Measurements from ENCODE around the gene DPP6. TPM values are rescaled to one million over a fixed set of nuclear protein-coding genes. Genes with fewer than 3 reads are reported as not detected.

The DPP6 gene
- polyA plus RNA-seq, 1 of the 3 experiments (the other 2 are of a cell fraction), result not detected

DNA sequence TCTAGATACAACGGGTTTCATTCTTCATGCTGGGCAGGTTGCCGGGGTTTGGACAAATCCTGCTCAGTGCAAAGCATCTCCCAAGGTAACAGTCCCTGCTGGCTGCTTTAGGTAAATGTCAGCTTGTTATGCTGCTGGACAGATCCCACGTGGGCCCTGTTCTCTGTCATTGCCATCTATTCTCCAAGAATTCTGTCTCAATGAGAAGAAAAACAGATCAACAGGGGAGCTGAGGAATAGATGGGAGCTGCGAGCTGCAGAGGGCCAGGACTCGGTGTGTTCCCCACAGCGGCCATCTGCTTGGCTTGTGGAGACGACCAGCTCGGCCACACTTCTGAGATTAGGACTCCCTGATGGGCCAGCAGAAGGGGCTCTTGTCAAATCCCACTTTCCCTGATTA, 235.2 kb downstream of the DPP6 start:
- DNase-seq, result no peak
- ChIA-PET CTCF (interaction anchor here (0.9 to 1.8 kb wide), 3 partner anchors 12 to 217 kb away, joined by 4 to 5 read pairs (median 4); no protein-coding TSS in a partner anchor), POLR2A (no interaction called here)
- Histone ChIP-seq H3K4me3 (ENCODE audit: low read depth in 2 of 2, low read length in 1 of 2) (no peak overlapping the region), H3K27ac (ENCODE audit: low read depth in 2 of 2, low read length in 1 of 2) (no peak overlapping the region), H3K79me2 (ENCODE audit: insufficient read depth) (no peaks in the 10 kb centered on the region), H3K9ac (no peak overlapping the region), H3K27me3 (ENCODE audit: insufficient read depth) (no peaks in the 10 kb centered on the region), H3F3A (replicated peaks; ENCODE audit: insufficient read depth) (no peaks in the 10 kb centered on the region), H4K20me1 (ENCODE audit: insufficient read depth) (no peaks in the 10 kb centered on the region), H3K9me3 (peaks cover 2% of the 10 kb centered on the region), H3K4me2 (no peak overlapping the region), H2AFZ (ENCODE audit: low read depth) (no peak overlapping the region), H3K36me3 (replicated peaks in 1 of 2; ENCODE audit: control insufficient read depth in 1 of 2, insufficient read depth in 2 of 2, low read length in 1 of 2) (no peaks in the 10 kb centered on the region), H3K4me1 (ENCODE audit: control insufficient read depth in 1 of 2, insufficient read depth in 2 of 2, low read depth in 1 of 2, low read length in 1 of 2) (no peaks in the 10 kb centered on the region), H3K9me2 (no peaks in the 10 kb centered on the region)
- TF ChIP-seq TAF1 (IDR thresholded peaks at IDR 0.05; ENCODE audit: borderline replicate concordance, low read depth, low read length) (no peak), POLR2AphosphoS5 (IDR thresholded peaks at IDR 0.05; ENCODE audit: low read depth, low read length) (no peak), NFIC (IDR thresholded peaks at IDR 0.05; ENCODE audit: borderline replicate concordance) (no peak), GABPA (IDR thresholded peaks at IDR 0.05; ENCODE audit: low read depth) (no peak), RCOR1 (IDR thresholded peaks at IDR 0.05; ENCODE audit: low read length) (no peak), NRF1 (IDR thresholded peaks at IDR 0.05; ENCODE audit: low read depth, low read length) (no peak), TCF12 (IDR thresholded peaks at IDR 0.05) (no peak), EP300 (IDR thresholded peaks at IDR 0.05; ENCODE audit: borderline replicate concordance in 1 of 2, low read depth in 1 of 2, low read length in 1 of 2) (no peak), ELF1 (IDR thresholded peaks at IDR 0.05) (no peak), FOXM1 (IDR thresholded peaks at IDR 0.05; ENCODE audit: low read depth) (no peak), EZH2phosphoT487 (IDR thresholded peaks at IDR 0.05; ENCODE audit: borderline replicate concordance, low read depth) (no peak)
- TF ChIP-seq, protein P1, sequence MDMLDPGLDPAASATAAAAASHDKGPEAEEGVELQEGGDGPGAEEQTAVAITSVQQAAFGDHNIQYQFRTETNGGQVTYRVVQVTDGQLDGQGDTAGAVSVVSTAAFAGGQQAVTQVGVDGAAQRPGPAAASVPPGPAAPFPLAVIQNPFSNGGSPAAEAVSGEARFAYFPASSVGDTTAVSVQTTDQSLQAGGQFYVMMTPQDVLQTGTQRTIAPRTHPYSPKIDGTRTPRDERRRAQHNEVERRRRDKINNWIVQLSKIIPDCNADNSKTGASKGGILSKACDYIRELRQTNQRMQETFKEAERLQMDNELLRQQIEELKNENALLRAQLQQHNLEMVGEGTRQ (IDR thresholded peaks at IDR 0.05; ENCODE audit: borderline replicate concordance, low read depth, low read length), result no peak
- TF ChIP-seq, protein P2, sequence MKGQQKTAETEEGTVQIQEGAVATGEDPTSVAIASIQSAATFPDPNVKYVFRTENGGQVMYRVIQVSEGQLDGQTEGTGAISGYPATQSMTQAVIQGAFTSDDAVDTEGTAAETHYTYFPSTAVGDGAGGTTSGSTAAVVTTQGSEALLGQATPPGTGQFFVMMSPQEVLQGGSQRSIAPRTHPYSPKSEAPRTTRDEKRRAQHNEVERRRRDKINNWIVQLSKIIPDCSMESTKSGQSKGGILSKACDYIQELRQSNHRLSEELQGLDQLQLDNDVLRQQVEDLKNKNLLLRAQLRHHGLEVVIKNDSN (IDR thresholded peaks at IDR 0.05; ENCODE audit: borderline replicate concordance, low read depth), result no peak
- TF ChIP-seq, protein P3, sequence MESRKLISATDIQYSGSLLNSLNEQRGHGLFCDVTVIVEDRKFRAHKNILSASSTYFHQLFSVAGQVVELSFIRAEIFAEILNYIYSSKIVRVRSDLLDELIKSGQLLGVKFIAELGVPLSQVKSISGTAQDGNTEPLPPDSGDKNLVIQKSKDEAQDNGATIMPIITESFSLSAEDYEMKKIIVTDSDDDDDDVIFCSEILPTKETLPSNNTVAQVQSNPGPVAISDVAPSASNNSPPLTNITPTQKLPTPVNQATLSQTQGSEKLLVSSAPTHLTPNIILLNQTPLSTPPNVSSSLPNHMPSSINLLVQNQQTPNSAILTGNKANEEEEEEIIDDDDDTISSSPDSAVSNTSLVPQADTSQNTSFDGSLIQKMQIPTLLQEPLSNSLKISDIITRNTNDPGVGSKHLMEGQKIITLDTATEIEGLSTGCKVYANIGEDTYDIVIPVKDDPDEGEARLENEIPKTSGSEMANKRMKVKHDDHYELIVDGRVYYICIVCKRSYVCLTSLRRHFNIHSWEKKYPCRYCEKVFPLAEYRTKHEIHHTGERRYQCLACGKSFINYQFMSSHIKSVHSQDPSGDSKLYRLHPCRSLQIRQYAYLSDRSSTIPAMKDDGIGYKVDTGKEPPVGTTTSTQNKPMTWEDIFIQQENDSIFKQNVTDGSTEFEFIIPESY (IDR thresholded peaks at IDR 0.05; ENCODE audit: borderline replicate concordance, low read depth), result no peak
- TF ChIP-seq, protein P4, sequence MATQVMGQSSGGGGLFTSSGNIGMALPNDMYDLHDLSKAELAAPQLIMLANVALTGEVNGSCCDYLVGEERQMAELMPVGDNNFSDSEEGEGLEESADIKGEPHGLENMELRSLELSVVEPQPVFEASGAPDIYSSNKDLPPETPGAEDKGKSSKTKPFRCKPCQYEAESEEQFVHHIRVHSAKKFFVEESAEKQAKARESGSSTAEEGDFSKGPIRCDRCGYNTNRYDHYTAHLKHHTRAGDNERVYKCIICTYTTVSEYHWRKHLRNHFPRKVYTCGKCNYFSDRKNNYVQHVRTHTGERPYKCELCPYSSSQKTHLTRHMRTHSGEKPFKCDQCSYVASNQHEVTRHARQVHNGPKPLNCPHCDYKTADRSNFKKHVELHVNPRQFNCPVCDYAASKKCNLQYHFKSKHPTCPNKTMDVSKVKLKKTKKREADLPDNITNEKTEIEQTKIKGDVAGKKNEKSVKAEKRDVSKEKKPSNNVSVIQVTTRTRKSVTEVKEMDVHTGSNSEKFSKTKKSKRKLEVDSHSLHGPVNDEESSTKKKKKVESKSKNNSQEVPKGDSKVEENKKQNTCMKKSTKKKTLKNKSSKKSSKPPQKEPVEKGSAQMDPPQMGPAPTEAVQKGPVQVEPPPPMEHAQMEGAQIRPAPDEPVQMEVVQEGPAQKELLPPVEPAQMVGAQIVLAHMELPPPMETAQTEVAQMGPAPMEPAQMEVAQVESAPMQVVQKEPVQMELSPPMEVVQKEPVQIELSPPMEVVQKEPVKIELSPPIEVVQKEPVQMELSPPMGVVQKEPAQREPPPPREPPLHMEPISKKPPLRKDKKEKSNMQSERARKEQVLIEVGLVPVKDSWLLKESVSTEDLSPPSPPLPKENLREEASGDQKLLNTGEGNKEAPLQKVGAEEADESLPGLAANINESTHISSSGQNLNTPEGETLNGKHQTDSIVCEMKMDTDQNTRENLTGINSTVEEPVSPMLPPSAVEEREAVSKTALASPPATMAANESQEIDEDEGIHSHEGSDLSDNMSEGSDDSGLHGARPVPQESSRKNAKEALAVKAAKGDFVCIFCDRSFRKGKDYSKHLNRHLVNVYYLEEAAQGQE (IDR thresholded peaks at IDR 0.05; ENCODE audit: low read depth, low read length), result no peak
- 14% methylated on average over 6 of the region's 8 CpGs for WGBS (ENCODE audit: low lambda C conversion rate)
